ENCODE measurements around the gene RASGRP3.

RASGRP3 gene

DNA sequence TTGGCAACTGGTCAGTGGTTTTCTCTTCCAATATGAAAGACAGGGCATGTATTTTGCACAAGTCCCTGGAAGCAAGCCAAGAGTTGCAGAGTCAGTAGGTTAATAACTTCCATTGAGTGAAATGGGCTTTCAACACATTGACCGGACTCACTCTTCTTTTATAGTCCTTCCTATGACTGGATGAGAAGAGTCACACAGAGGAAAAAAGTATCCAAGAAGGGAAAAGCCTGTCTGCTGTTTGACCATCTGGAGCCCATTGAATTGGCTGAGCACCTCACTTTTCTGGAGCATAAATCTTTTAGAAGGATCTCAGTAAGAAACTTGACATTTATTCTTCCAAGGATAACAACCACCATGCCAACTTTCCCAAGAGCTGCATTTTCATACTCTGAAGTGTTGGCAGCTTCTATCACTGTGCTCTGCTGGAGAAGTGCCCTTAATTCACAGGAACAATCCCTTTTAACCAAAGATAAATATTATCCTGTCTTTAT is 45.4 kb downstream of the RASGRP3 start:
- DNase-seq (ENCODE audit: low spot score): no peak

DNA sequence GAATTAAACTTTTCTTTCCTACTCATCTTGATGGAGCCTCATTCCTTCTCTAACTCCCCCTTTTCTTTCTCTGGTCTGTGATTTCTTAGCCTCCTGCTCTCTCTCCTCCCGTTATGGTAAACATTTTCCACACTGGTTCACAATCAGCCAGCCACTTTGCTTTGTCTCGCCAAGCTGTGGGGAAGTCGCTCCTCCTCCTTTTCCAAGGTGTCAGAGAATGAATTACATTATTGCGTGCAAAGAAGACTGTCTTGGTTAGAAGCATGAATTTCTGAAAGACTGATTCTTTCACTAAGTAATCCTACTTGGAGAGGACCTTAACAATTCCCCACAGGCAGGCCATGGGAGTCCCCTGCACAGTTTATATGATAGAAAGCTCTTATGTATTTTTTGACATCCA is 46.1 kb downstream of the RASGRP3 start:
- no peak for DNase-seq (ENCODE audit: low spot score)

DNA sequence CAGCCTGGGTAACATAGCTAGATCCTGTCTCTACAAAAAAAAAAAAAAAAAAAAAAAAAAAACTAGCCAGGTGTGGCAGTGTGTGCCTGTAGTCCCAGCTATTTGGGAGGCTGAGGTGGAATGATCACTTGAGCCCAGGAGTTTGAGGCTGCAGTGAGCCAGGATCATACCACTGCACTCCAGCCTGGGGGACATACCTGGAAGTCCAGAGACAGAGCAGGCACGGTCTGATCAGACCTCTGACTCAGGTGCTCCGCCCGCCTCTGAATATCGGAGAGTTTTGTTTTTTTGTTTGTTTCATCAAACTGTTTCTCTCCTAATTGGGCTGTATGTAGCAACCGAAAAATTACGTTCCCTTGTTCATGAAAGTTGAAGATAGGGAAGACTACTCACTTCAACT is 49.2 kb downstream of the RASGRP3 start:
- no peak for DNase-seq (ENCODE audit: low spot score)

DNA sequence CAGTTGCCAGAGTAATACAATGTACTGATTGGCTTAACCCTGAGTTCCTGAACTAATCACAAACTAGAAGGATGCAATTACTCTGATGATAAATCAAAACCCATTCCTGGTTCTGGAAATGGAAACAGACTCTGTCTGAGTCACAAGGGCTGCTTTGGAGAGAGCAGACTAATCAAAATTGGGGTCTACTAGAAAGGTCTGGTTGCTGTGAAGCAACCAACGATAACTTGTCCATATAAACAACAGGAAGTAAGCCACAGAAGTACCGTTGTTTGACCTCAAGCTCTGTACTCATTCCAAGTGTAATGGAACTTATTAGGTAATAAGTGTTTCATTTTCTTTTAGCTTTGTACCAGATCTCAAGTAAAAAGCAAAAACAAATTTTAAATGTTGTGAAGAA is 49.7 kb downstream of the RASGRP3 start:
- no peak for DNase-seq (ENCODE audit: low spot score)

DNA sequence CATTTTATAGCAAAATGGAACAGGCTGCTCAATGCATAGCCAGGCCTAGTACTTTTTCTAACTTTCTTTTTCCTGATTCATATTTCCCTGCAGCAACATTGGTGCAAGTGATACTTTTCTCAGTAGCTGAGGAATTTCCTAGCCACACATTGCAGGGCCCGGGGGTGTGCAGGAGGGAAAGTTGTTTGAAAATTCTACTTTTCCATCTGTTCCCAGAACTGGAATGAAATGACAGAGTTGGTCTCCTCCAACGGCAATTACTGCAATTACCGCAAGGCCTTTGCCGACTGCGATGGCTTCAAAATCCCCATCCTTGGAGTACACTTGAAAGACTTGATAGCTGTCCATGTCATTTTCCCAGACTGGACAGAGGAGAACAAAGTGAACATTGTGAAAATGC is 50.5 kb downstream of the RASGRP3 start:
- DNase-seq (ENCODE audit: low spot score): no peak

DNA sequence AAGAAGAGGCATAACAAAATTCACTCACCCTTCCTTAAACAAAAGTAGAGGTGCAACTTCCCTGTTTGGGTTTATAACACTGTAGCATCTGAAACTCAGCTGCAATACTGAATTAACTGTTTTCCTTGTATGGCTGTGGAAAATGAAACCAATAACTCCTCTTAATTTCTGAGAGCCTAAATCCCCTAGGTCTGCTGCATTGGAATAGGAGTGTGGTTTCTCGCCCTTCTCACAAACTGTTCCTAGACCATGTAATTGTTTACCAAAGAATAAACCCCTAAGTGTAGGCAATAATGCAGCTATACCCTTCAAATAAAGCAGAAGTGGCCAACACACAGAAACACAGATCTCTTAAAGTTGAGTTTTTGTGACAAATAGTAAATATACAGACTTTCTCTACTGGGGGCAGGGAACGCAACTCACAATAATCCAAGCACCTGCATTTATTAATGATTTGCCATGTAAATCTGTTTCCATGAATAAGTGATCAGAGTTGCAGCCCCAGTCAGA is 52.0 kb downstream of the RASGRP3 start:
- DNase-seq (ENCODE audit: low spot score): no peak

DNA sequence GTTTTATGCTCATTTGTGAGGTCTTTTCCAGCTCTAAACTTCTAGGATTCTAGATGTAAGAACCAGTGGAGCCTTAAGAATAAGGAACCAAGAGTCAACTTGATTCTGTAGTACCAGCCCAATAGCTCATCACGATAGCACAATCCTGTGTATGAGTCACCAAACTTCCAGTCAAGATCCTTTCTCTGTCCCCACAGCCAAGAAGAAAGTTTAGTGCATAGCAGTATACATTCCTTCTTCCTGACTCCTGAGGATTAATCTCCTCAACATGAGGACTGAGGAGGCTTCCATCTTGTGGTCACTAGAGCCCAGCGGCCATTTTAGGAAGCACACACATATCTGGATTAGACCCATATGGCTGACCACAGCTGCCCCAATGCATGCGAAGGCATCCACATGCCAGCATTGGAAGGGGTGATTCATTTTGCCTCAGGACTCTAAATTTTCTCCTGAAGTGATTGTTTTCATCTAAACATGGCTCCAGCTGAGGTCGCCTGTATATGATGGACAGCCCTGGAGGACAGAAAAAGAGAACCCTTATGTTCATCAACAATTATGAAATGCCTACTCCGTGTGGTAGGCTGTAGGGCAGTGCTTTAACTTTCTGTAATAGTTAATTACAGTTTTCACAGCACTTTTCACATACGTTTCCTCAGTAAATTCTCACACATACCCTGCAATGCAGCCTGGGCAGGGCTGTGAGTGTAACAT is 53.5 kb downstream of the RASGRP3 start:
- DNase-seq (ENCODE audit: low spot score): no peak

DNA sequence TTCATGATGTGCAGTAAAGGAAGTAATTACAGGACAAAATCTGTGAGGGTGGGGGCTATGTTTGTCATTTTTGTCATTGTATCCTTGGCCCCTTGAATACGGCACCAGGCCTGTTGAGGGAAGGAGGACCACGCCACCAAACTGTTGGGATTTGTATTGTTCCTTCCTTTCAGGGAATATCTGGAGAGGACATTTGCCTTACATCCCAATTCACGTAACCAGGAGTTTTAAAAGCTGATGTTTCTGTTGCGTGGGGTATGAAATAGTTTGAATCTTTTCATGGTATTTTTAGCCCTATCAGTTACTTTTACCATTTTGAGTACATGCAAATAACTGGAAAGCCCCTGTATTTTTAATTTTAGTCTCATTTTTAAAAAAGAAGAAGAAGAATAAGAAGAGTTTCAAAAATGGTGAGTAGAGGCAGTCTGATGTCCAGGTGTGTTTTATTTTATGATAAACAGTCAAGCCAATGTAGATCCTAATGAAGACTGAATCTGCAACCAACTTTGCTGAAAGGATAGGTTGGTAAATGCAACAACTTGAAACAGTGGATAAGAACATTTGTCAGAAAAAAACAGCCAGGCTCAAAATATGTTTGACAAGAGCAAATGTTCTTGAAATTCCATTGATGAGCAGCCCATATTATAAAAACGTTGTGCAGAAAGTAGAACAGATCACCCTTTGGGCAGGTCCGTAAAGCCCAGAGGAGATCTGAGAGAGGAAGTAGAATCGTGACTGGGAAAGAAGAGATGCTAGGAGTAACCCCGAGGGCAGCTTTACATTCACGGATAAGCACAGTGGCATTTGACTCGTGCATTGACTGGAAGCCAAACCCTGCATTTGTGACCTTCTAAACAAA is 54.5 kb downstream of the RASGRP3 start:
- DNase-seq (ENCODE audit: low spot score): no peak

DNA sequence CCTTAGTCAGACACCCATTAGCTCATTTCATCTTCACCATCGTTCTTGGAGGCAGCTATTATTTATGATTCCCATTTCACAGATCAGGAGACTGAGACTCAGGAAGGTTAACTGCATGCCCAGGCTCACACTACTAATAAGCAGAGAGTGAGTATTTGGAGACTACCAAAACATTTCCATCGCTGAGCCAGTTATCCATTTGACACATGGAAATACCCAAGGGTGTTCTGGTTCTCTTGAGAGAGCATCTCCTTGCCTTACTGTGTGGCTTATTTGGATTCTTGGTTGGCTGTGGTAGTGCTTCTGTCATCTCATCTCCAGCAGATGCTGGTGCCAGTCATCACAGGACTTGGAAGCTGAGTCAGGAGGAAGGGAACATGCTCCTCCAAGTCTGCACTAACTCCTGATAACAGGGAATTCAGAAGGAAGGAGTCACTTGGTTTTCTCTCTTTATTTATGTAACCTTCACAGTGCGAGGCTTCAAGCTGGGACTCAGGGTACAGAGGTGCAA is 55.2 kb downstream of the RASGRP3 start:
- no peak for DNase-seq (ENCODE audit: low spot score)

DNA sequence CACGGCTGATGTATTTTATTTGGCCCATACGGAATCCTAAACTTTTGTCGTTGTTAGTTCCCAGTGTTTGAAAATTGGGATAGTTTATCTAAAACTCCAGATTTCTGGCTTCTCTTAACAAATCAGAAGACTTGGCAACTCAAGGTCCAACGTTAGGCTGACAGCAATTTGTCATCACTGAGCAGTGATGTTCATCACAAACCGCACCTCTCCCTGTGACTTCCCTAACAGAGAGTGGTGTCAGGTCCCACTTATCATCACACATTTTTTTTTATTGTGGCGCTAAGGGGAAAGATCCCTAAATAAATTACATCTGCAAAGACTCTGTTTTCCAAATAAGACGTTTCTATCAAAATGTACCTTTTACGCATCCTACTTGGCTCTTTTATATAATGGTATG is 55.7 kb downstream of the RASGRP3 start:
- DNase-seq (ENCODE audit: low spot score): no peak

DNA sequence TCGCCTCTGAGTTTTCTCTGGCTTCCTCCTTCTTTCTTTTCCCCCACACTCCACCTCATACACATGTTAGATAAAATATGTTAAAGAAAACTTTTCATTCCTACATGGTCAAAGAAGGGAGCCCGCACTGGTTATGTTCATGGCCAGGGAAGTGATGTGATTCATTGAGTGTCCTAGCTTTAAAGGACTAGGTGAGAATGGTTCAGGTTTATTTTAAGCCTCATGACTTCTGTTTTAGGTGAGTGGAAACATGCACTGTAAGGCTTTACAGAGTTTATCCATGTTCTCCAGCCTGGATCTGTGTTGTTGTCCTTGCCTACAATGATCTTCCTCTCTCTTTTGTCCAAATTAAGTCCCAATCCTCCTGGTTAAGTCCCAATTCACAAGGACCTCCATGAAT is 56.5 kb downstream of the RASGRP3 start:
- no peak for DNase-seq (ENCODE audit: low spot score)

DNA sequence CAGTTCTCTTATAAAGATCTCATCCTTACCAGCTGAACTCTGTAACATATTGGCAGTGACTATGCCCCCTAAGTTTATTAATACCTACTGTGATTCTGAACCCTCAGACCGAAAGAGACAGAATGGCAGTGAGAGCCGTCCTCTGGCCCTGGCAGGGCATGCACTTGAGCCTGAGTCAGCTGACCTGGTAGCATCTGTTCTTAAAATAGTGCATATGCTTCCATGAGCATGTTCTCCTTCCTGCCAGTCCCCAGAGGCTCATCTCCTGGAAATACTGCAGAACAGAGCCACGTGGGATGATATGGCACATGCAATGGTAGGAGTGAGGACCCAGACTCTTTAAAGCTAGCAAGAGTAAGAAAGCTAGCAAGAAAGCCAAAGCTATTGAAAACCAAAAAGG is 59.0 kb downstream of the RASGRP3 start:
- DNase-seq (ENCODE audit: low spot score): no peak

DNA sequence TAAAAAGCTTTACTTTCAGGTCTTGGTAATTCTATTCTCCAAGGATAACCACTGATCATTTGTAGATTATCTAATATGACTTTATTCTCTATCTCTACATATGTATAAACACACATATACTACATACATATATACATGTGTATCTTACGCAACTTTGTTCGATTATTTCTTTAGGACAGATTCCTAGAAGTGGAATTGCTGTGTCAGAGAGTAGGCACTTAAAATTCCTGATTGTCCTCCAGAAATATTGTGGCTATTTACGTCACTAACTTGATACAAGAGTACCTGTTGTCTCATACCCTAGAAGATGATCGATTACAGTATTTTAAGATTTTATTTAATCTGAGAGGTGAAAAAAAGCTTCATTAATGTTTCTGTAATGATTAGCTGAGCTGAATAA is 64.8 kb downstream of the RASGRP3 start:
- no peak for DNase-seq (ENCODE audit: low spot score)

DNA sequence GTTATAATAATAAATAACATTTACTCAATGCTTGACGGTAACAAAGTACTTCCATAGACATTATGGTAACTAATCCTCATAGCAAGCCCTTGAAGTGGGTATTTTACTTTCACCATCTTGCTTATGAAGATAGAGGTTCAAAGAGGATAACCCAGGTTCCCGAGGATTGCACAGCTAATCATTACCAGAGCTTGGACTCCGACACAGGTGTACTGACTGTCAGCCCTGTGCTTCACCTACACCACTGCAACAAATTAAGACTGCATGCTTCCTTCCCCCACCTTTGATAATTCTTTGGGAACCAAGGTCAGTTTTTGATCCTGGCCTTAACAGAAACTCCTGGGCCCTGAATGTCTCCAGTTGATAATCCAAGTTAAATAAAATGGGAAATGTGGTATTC is 73.8 kb downstream of the RASGRP3 start:
- DNase-seq (ENCODE audit: low spot score): no peak

DNA sequence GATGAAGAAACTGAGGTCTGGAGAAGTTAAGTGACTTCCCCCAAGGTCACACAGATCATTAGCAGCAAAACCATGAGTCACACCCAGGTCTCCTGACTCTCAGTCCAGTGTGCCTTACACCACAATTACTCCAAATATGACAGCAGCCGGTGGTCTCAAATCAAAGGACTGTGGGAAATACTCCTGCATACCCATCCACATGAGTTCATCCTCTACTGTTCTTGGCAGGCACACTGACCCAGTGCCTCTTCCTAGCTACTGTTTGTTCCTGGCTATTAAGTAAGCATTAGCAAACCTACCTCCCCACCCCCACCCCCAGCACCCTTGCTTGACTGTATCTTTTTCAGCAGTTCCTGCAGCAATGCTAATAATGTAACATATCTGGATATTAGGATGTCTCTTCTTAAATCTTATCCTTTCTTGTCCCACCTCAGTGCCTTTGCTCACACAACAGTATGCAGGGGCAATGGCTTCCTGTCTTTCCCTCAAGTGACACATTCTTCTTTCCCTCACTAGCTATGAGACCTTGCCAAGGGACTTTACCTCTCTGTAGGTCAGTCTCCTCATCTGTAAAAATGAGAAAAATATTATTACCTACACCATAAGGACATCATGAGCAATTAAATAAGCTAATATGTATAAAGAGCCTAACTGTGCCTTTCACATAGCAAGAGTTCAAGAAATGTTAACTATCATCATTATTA is 76.5 kb downstream of the RASGRP3 start:
- DNase-seq (ENCODE audit: low spot score): no peak

DNA sequence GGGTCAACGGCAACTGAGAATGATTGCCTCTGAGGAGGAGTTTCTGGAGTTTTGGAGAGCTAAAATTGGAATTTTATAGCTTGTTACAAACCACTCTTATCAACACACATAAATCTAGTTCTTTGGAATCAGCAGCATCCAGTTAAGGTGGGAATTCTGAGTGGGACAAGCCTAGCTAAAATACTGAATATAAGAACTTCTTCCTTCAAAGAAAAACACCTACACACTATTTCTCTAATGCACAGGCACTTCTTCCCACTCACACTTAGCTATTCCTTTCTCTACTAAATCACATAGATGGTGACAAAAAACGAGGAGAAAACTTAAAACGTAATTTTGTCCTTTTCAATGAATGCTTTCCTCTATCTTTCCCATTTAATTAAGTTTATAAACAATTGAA is 79.2 kb downstream of the RASGRP3 start:
- DNase-seq (ENCODE audit: low spot score): no peak

DNA sequence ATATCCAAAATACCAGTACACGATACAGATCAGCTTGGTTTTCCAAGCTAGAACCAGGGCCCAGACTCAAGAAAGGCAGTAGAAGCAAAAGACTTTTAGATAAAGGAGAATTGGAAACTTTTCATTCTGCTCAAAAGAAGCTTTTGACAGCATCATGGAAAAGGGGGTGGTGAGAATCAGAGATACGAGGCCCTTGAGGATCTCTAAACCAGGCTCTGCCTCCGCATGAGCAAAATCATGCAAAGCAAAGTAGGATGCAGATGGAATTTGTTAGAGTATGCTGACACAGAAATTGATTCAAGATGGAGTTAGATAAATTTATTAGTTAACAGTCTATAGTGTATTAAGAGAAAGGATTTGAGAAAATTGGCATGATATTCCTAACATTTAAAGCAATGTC is 82.9 kb downstream of the RASGRP3 start:
- no peak for DNase-seq (ENCODE audit: low spot score)

DNA sequence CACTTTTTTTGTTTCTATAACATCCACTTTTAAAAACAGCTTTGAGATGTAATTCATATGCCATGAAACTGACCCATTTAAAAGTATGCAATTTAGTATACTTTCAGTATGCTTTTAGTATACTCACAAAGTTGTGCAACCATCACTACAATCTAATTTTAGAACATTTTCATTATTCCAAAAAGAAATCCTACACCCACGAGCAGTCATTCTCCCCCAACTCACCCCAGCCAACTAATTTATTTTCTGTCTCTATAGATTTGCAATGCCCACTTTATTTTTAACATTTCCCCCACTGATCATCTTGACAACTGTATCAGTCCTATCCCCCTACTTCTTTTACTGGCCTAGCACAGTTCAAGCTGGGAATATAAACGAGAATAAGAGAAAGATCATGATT is 83.6 kb downstream of the RASGRP3 start:
- no peak for DNase-seq (ENCODE audit: low spot score)

DNA sequence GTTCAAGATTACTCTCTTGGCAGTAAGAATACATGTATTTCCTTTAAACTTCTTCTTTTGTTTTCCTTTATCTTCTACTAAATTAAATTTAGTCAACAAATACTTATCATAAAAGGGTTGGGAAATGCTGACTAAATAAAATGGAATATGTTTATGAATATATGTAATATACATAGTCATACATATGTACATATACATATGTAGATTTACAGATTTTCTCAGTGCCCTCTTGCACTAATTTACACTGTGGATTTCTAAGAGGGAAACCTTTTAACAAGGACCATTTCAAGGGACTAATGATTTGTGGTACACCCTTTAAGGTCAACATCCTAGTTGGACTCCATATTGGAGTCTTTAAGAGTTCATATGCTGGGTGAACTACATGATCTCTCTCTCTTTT is 85.4 kb downstream of the RASGRP3 start:
- DNase-seq (ENCODE audit: low spot score): no peak

DNA sequence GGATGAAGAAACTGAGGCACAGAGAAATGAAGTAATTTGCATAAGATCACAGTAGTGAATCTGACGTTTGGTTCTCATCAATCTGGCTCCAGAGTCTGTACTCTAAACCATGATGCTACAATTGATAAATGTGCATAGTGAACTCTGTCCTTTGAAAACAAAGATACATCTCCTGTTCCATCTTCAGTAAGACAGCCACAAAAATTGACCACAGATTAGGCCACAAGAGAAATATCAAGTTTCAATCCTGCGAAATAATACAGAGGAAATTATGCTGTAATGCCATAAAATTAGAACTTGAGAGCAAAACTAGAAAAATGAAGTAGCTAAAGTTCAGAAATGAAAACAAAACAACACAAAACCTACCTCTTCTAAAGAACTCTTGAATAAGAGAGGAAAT is 94.2 kb downstream of the RASGRP3 start:
- DNase-seq (ENCODE audit: low spot score): no peak

DNA sequence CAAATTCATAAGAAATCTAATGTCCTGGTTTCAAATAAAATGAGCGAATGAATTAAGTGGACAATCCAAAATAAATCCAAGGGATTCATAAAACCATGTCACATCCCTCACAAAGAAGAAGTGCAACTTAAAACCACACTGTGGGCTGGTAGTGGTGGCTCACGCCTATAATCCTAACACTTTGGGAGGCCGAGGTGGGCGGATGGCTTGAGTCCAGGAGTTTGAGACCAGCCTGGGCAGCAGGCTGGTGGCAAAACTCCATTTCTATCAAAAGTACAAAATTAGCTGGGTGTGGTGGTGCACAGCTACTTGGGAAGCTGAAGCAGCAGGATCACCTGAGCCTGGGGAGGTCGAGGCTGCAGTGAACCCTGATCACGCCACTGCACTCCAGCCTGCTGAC is 97.2 kb downstream of the RASGRP3 start:
- DNase-seq (ENCODE audit: low spot score): no peak

DNA sequence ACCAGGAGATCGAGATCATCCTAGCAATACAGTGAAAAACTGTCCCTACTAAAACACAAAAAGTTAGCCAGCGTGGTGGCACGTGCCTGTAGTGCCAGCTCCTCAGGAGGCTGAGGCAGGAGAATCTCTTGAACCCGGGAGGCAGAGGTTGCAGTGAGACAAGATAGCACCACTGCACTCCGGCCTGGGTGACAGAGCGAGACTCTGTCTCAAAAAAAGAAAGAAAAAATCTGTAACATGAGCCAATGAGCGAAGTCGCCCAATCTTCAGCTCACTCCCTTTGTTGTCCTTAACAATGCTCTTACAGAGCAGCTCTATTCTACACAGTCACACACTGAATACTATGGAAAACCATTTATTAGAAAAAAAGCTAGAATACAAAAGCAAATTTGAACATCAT is 100.6 kb downstream of the RASGRP3 start:
- DNase-seq (ENCODE audit: low spot score): no peak

DNA sequence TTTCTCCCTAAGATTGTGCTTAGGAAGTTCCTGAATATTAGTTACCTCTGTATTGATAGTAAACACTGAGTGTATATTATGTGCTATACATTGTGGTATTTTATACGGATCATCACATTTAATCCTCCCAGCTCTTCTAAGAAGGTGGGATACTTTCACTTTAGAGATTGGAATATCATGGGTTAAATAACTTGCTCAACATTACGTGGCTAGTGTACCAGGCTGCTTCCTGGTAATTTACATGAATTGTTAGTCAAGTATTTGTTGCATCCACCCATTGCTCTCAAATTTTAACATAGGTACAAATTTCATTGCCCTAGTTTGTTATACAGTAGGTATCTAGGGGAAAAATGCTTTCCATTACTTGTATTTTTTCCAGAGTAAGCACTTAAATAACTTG is 101.2 kb downstream of the RASGRP3 start:
- DNase-seq (ENCODE audit: low spot score): no peak

Data from hematopoietic multipotent progenitor cell treated with erythropoietin and hydrocortisone succinate and interleukin-3 and kit ligand, for 15 days (in vitro differentiated cells).